Vagina (tissue), 2 donors: ENCODE results near the gene UACA. TPM values are rescaled to one million over a fixed set of nuclear protein-coding genes. Genes with fewer than 3 reads are reported as not detected.
A peak's percentile ranks its signal among the peaks of the same experiment; 100 is the strongest.

Experiments used
- DNase-seq, 2 donors: peaks; one replicate each; pipeline ENCODE4 v3.0.0-alpha.2; 2017; ENCODE audit errors: extremely low spot score in 2 of 2
- H3K27ac ChIP-seq: fragments of 200-600 bp; sonication (generic); one replicate; pipeline ENCODE4 v1.5.1; 2019
- H3K27me3 ChIP-seq: fragments of 200-600 bp; sonication (generic); one replicate; pipeline ENCODE4 v1.5.1; 2019
- H3K36me3 ChIP-seq, 2 donors: fragments of 200-600 bp; sonication (generic); one replicate each; pipeline ENCODE4 v1.5.1; 2017 to 2019
- H3K4me1 ChIP-seq: fragments of 200-600 bp; sonication (generic); one replicate; pipeline ENCODE4 v1.5.1; 2019
- H3K4me3 ChIP-seq, 2 donors: fragments of 200-600 bp; sonication (generic); 1 replicate in 1 of 2; 2 replicates in 1 of 2; pipeline ENCODE4 v1.5.1; 2016 to 2019
- H3K9me3 ChIP-seq: fragments of 200-600 bp; sonication (generic); one replicate; pipeline ENCODE4 v1.5.1; 2019
- CTCF ChIP-seq, 3 experiments: fragments of 450-650 bp in 2 of 3; fragments of 200-600 bp in 1 of 3; sonication (generic) in 1 of 3; IDR thresholded peaks; one replicate each; pipeline ENCODE4 v1.5.1; 2017 to 2019; ENCODE audit warnings: antibody characterized with exemption in 3 of 3, mild to moderate bottlenecking in 2 of 3, moderate library complexity in 2 of 3
- POLR2A ChIP-seq, 2 donors: fragments of 450-650 bp; IDR thresholded peaks; one replicate each; pipeline ENCODE4 v1.6.1; 2017; ENCODE audit warnings: antibody characterized with exemption in 2 of 2, mild to moderate bottlenecking in 2 of 2, moderate library complexity in 2 of 2
- POLR2AphosphoS5 ChIP-seq, 2 donors: sonication (generic); formaldehyde crosslinking; IDR thresholded peaks; one replicate each; pipeline ENCODE4 v1.9.0; 2017; ENCODE audit warnings: antibody characterized with exemption in 2 of 2, mild to moderate bottlenecking in 2 of 2, low read depth in 1 of 2; ENCODE audit not compliant: insufficient read depth in 1 of 2
- intact Hi-C: fragments of 100-400 bp; cut with DNase I; formaldehyde crosslinking; loops from one replicate; pipeline ENCODE4 v1.15.1; 2023
- total RNA-seq: library from RNA; depleted of rRNA; stranded (reverse); fragments of >200 nt; gene quantifications from one replicate; pipeline ENCODE4 v1.2.3, GENCODE V29; 2016

The UACA gene
- total RNA-seq, 1 donor from 2014 or later: 40.3 TPM

GRCh38 chr15:70701171-70701570 lies 62.2 kb downstream of the UACA start:
- H3K9me3 ChIP-seq: no peaks in the 10 kb centered on the region
- peak overlapping the region; percentile 54 for H3K27ac ChIP-seq
- no peak overlapping the region for H3K4me3 ChIP-seq
- intact Hi-C loops: no loop called here
- no peak for TF ChIP-seq POLR2A (IDR thresholded peaks at IDR 0.05)
- no peak for TF ChIP-seq CTCF (IDR thresholded peaks at IDR 0.05)
- TF ChIP-seq POLR2AphosphoS5 (IDR thresholded peaks at IDR 0.05; ENCODE audit: insufficient read depth in 1 of 2, low read depth in 1 of 2): no peak
- no peaks in the 10 kb centered on the region for H3K27me3 ChIP-seq
- no peaks in the 10 kb centered on the region for H3K36me3 ChIP-seq
- no peak for DNase-seq
- H3K4me1 ChIP-seq: peaks cover 26% of the 10 kb centered on the region

- H3K27ac ChIP-seq: peak overlapping the region; percentile 54
- H3K4me3 ChIP-seq: no peak overlapping the region
Measured at GRCh38 chr15:70699890-70700289, 63.5 kb downstream of the UACA start.

GRCh38 chr15:70698836-70699390 lies 64.4 kb downstream of the UACA start:
- H3K4me3 ChIP-seq: no peak overlapping the region
- no peak for DNase-seq
- H3K27ac ChIP-seq: no peak overlapping the region
- no peaks in the 10 kb centered on the region for H3K9me3 ChIP-seq
- H3K4me1 ChIP-seq: peaks cover 22% of the 10 kb centered on the region
- TF ChIP-seq POLR2AphosphoS5 (IDR thresholded peaks at IDR 0.05; ENCODE audit: insufficient read depth in 1 of 2, low read depth in 1 of 2): no peak
- TF ChIP-seq CTCF (IDR thresholded peaks at IDR 0.05): no peak
- TF ChIP-seq POLR2A (IDR thresholded peaks at IDR 0.05): no peak
- intact Hi-C loops: no loop called here
- H3K27me3 ChIP-seq: no peaks in the 10 kb centered on the region
- no peaks in the 10 kb centered on the region for H3K36me3 ChIP-seq

More at GRCh38 chr15:70699890-70700289, 63.5 kb downstream of the UACA start:
- H3K27me3 ChIP-seq: no peaks in the 10 kb centered on the region
- H3K4me1 ChIP-seq: peaks cover 26% of the 10 kb centered on the region
- intact Hi-C loops: no loop called here
- no peak for DNase-seq
- TF ChIP-seq POLR2AphosphoS5 (IDR thresholded peaks at IDR 0.05; ENCODE audit: insufficient read depth in 1 of 2, low read depth in 1 of 2): no peak
- TF ChIP-seq CTCF (IDR thresholded peaks at IDR 0.05): no peak
- no peak for TF ChIP-seq POLR2A (IDR thresholded peaks at IDR 0.05)
- H3K36me3 ChIP-seq: no peaks in the 10 kb centered on the region
- H3K9me3 ChIP-seq: no peaks in the 10 kb centered on the region

- no peaks in the 10 kb centered on the region for H3K9me3 ChIP-seq
- no peaks in the 10 kb centered on the region for H3K36me3 ChIP-seq
- no peak overlapping the region for H3K27ac ChIP-seq
- intact Hi-C loops: no loop called here
- TF ChIP-seq CTCF (IDR thresholded peaks at IDR 0.05): no peak
- no peak for TF ChIP-seq POLR2AphosphoS5 (IDR thresholded peaks at IDR 0.05; ENCODE audit: insufficient read depth in 1 of 2, low read depth in 1 of 2)
- no peak for TF ChIP-seq POLR2A (IDR thresholded peaks at IDR 0.05)
- H3K27me3 ChIP-seq: no peaks in the 10 kb centered on the region
- H3K4me1 ChIP-seq: peaks cover 17% of the 10 kb centered on the region
- DNase-seq: no peak
- no peak overlapping the region for H3K4me3 ChIP-seq
Measured at GRCh38 chr15:70698426-70698825, 64.9 kb downstream of the UACA start.

GRCh38 chr15:70690491-70691276 lies 72.7 kb downstream of the UACA start:
- intact Hi-C loops: no loop called here
- H3K4me1 ChIP-seq: no peaks in the 10 kb centered on the region
- no peaks in the 10 kb centered on the region for H3K9me3 ChIP-seq
- H3K27me3 ChIP-seq: no peaks in the 10 kb centered on the region
- TF ChIP-seq POLR2AphosphoS5 (IDR thresholded peaks at IDR 0.05; ENCODE audit: insufficient read depth in 1 of 2, low read depth in 1 of 2): peak in 1 of 2 donors; percentile 38
- TF ChIP-seq POLR2A (IDR thresholded peaks at IDR 0.05): no peak
- H3K4me3 ChIP-seq: no peak overlapping the region
- no peak for DNase-seq
- peaks cover 0 to 11% of the 10 kb centered on the region in 2 donors for H3K36me3 ChIP-seq
- no peak overlapping the region for H3K27ac ChIP-seq
